Ovary (tissue), 3 donors: ENCODE results near the gene CA6.
"Not testable (repeated sequence)": the region's sequence is repeated elsewhere in the genome, so short reads cannot be mapped to it uniquely, and the experiment has no call there.

Experiments
- EP300 ChIP-seq: sonication (generic); formaldehyde crosslinking; IDR thresholded peaks from one replicate; pipeline ENCODE4 v1.6.1; 2017; ENCODE audit warnings: antibody characterized with exemption
- POLR2A ChIP-seq: fragments of 450-650 bp; IDR thresholded peaks from one replicate; pipeline ENCODE4 v1.6.1; 2017; ENCODE audit warnings: antibody characterized with exemption, mild to moderate bottlenecking, moderate library complexity
- TF ChIP-seq, protein P1 (sequence below), 3 donors: fragments of 450-650 bp in 2 of 3; fragments of 200-600 bp in 1 of 3; IDR thresholded peaks; one replicate each; pipeline versions ENCODE4 v1.5.1 to v1.8.0; 2016 to 2022; ENCODE audit warnings: antibody characterized with exemption in 3 of 3, mild to moderate bottlenecking in 1 of 3
- donor health status: DM: no; HTN: no; CAD: no.

DNA sequence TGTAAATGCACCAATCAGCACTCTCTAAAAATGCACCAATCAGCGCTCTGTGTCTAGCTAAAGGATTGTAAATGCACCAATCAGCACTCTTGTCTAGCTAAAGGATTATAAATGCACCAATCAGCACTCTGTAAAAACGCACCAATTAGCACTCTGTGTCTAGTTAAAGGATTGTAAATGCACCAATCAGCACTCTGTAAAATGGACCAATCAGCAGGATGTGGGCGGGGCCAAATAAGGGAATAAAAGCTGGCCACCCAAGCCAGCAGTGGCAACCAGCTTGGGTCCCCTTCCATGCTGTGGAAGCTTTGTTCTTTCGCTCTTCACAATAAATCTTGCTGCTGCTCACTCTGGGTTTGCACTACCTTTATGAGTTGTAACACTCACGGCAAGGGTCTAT, 47.2 kb upstream of the CA6 start:
- TF ChIP-seq, protein P1, sequence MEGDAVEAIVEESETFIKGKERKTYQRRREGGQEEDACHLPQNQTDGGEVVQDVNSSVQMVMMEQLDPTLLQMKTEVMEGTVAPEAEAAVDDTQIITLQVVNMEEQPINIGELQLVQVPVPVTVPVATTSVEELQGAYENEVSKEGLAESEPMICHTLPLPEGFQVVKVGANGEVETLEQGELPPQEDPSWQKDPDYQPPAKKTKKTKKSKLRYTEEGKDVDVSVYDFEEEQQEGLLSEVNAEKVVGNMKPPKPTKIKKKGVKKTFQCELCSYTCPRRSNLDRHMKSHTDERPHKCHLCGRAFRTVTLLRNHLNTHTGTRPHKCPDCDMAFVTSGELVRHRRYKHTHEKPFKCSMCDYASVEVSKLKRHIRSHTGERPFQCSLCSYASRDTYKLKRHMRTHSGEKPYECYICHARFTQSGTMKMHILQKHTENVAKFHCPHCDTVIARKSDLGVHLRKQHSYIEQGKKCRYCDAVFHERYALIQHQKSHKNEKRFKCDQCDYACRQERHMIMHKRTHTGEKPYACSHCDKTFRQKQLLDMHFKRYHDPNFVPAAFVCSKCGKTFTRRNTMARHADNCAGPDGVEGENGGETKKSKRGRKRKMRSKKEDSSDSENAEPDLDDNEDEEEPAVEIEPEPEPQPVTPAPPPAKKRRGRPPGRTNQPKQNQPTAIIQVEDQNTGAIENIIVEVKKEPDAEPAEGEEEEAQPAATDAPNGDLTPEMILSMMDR (IDR thresholded peaks at IDR 0.05) = not testable (repeated sequence)
- not testable (repeated sequence) for TF ChIP-seq POLR2A, EP300
